ENCODE measurements around the gene QPCTL. TPM values are rescaled to one million over a fixed set of nuclear protein-coding genes. Genes with fewer than 3 reads are reported as not detected.
A peak's percentile ranks its signal among the peaks of the same experiment; 100 is the strongest.

QPCTL gene
- 9.8 and 10.6 TPM in 2 replicates for total RNA-seq (2014; rRNA removed; shearing (Covaris generic))

- Histone ChIP-seq H3K36me3 (peaks cover 9% of the 10 kb centered on the region; the same call in 1 of the 2 replicates), H3K4me1 (no peaks in the 10 kb centered on the region), H3K9me3 (replicated peaks) (no peaks in the 10 kb centered on the region), H3K27me3 (no peaks in the 10 kb centered on the region), H3K4me3 (peak within 1 kb of the TSS; percentile 77), H3K27ac (peak within 1 kb of the TSS; percentile 67)
- DNase-seq = peak; percentile 99
Measured at GRCh38 chr19:45692187-45693105, at the start of gene QPCTL. TSS of gene QPCTL (plus strand) at chr19:45692666. CDS start at chr19:45692704, 38 bp downstream.

DNA sequence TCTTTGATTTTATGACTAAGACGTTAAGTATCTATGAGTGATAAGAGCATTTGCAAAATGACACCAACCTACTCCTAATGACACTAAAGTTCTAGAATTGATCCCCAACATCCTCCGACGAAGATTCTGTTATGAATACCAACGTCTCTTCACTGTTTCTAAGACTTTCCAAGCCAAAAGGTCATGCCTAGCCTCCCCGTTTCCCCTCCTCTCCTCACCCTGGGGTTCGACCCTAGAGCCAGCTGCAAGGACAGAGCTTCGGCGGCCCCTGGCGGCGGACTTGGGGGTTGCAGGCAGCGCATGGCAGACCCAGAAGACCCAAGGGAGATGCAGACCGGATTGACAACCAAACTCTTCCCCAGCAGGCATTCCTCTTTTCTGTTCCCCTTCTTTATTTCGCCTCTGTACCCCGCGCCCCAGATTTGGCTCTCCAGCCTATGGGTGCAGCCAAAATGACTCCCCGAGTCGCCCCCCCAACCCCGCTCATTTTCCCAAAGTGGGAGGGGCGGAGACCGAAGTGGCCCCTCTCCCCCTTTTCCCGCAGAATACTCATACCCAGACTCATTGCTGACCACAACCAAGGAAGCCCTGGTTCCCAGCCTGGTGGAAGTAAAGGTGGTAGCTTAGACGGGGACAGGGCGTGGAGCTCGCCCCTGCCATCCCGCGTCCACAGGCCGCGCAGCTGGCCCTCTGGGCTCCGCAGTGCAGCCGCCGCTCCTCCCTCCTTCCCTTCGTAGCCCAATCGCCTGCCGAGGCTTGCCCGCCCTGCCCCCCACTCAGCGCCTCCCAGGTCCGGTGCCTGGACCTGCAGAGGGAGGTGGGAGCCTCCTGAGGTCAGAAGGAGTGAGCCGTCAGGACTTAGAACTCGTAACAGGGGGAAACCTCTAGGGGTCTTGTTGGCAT lies 49.2 kb upstream of the QPCTL start:
- peak overlapping the region; percentile 14; the same call in 1 of the 2 replicates for H3K4me3 ChIP-seq
- H3K36me3 ChIP-seq = no peaks in the 10 kb centered on the region
- no peaks in the 10 kb centered on the region for H3K9me3 ChIP-seq (replicated peaks)
- H3K27me3 ChIP-seq = no peaks in the 10 kb centered on the region
- H3K4me1 ChIP-seq = peaks cover 10% of the 10 kb centered on the region; the same call in 1 of the 2 replicates
- H3K27ac ChIP-seq = no peak overlapping the region
- DNase-seq = peak; percentile 87 to 90

GRCh38 chr19:45643927-45644771 lies 48.3 kb upstream of the QPCTL start:
- no peak for DNase-seq
- H3K9me3 ChIP-seq (replicated peaks) = no peaks in the 10 kb centered on the region
- H3K27me3 ChIP-seq = no peaks in the 10 kb centered on the region
- H3K27ac ChIP-seq = no peak overlapping the region
- H3K4me3 ChIP-seq = no peak overlapping the region
- H3K4me1 ChIP-seq = peaks cover 10% of the 10 kb centered on the region; the same call in 1 of the 2 replicates
- H3K36me3 ChIP-seq = no peaks in the 10 kb centered on the region

GRCh38 chr19:45645068-45645630 lies 47.3 kb upstream of the QPCTL start:
- peaks cover 10% of the 10 kb centered on the region; the same call in 1 of the 2 replicates for H3K4me1 ChIP-seq
- no peaks in the 10 kb centered on the region for H3K27me3 ChIP-seq
- no peak overlapping the region for H3K27ac ChIP-seq
- H3K36me3 ChIP-seq = no peaks in the 10 kb centered on the region
- DNase-seq = no peak
- H3K9me3 ChIP-seq (replicated peaks) = no peaks in the 10 kb centered on the region
- H3K4me3 ChIP-seq = peak overlapping the region; percentile 44

DNA sequence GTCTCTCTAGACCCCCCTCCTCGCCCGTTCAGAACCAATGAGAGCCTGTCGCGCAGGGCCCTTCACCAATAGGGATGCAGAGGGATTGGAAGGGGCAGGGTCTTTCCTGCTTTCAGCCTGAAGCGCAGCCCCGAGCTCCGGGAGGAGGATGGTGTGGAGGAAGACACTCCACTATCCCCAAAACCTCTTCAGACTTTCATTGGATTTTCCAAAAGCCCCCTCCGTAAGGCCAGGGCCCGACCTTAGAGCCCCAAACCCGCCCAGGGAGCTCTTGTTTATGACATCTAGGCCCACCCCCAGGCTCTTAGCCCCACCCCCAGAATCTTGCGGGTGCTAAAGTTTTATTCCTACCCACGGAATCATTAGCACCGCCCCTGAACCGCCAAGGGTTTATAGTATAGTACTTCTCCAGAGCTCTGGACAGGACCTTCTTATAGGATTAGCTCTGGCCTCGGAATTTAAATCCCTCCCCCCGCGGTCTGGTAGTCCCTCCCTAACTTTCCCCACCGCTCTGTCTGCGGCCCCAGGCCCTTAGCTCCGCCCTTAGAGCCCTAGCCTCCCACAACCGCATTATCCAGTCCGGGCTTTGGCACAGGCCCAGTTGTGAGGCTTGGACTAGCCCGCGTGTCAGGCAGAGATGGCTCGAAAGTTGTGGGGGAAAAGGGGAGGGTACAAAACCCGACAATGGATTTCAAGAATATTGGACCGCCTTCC lies 46.7 kb upstream of the QPCTL start:
- DNase-seq = peak; percentile 92 to 96
- H3K9me3 ChIP-seq (replicated peaks) = no peaks in the 10 kb centered on the region
- no peak overlapping the region for H3K27ac ChIP-seq
- H3K4me3 ChIP-seq = peak overlapping the region; percentile 44
- no peaks in the 10 kb centered on the region for H3K36me3 ChIP-seq
- H3K27me3 ChIP-seq = no peaks in the 10 kb centered on the region
- H3K4me1 ChIP-seq = peaks cover 10% of the 10 kb centered on the region; the same call in 1 of the 2 replicates

DNA sequence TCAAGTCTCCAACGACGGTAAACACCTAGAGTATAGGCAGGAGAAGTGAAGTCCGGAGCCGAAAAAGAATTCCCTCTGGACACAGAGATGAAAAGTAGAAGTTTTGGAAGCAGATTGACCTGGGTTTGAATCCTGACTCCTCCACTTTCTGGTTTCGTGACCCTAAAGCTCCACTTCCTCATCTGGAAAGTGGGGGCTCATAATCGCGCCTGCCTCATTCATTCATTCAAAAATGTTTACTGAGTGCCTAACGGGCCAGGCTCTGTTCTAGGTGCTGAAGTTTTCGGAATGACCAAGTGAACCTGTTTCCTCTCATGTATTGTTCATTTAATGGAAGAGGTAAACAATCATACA lies 46.1 kb upstream of the QPCTL start:
- no peaks in the 10 kb centered on the region for H3K27me3 ChIP-seq
- H3K9me3 ChIP-seq (replicated peaks) = no peaks in the 10 kb centered on the region
- peak overlapping the region; percentile 44 for H3K4me3 ChIP-seq
- H3K4me1 ChIP-seq = peaks cover 10% of the 10 kb centered on the region; the same call in 1 of the 2 replicates
- H3K36me3 ChIP-seq = no peaks in the 10 kb centered on the region
- no peak overlapping the region for H3K27ac ChIP-seq
- no peak for DNase-seq

GRCh38 chr19:45650722-45651121 lies 41.7 kb upstream of the QPCTL start:
- H3K9me3 ChIP-seq (replicated peaks) = no peaks in the 10 kb centered on the region
- H3K4me3 ChIP-seq = no peak overlapping the region
- no peaks in the 10 kb centered on the region for H3K27me3 ChIP-seq
- no peaks in the 10 kb centered on the region for H3K36me3 ChIP-seq
- DNase-seq = no peak
- H3K4me1 ChIP-seq = no peaks in the 10 kb centered on the region
- H3K27ac ChIP-seq = no peak overlapping the region

- H3K36me3 ChIP-seq = no peaks in the 10 kb centered on the region
- no peak for DNase-seq
- no peaks in the 10 kb centered on the region; the same call in 1 of the 2 replicates for H3K27me3 ChIP-seq
- H3K4me3 ChIP-seq = no peak overlapping the region
- no peak overlapping the region for H3K27ac ChIP-seq
- no peaks in the 10 kb centered on the region for H3K9me3 ChIP-seq (replicated peaks)
- no peaks in the 10 kb centered on the region for H3K4me1 ChIP-seq
Measured at GRCh38 chr19:45653634-45654033, 38.8 kb upstream of the QPCTL start.

GRCh38 chr19:45655073-45655472 lies 37.4 kb upstream of the QPCTL start:
- no peak for DNase-seq
- no peak overlapping the region for H3K27ac ChIP-seq
- no peaks in the 10 kb centered on the region for H3K4me1 ChIP-seq

DNA sequence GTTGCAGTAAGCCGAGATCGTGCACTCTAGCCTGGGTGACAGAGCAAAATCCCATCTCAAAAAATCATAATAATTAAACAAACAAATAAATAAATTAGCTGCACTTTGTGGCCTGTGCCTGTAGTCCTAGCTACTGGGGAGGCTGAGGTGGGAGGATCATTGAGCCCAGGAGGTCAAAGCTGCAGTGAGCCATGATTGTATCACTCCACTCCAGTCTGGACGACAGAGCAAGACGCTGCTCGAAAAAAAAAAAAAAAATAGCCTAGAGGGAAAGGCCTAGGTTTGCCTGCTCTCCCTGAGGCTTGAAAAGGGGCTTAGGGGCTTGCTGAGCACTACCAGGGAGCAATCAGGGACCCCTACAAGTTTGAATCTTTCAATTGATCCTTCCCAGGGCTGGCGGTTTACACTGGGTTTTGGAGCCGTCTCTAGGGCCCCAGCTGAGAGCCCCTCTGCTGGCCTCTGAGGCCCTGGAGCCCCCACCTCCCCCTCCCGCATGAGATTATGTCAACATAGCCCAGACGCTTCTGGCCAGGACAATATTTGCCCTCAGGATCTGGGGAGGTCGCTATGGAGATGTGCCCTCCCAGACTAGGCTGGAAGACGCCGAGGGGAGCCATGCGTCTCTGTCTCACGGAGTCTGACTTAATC lies 34.8 kb upstream of the QPCTL start:
- no peaks in the 10 kb centered on the region for H3K36me3 ChIP-seq
- no peak for DNase-seq
- no peaks in the 10 kb centered on the region for H3K4me1 ChIP-seq
- no peak overlapping the region for H3K4me3 ChIP-seq
- no peaks in the 10 kb centered on the region; the same call in 1 of the 2 replicates for H3K27me3 ChIP-seq
- H3K27ac ChIP-seq = no peak overlapping the region
- no peaks in the 10 kb centered on the region for H3K9me3 ChIP-seq (replicated peaks)

More at GRCh38 chr19:45655073-45655472, 37.4 kb upstream of the QPCTL start:
- no peaks in the 10 kb centered on the region for H3K9me3 ChIP-seq (replicated peaks)
- H3K36me3 ChIP-seq = no peaks in the 10 kb centered on the region
- no peak overlapping the region for H3K4me3 ChIP-seq
- no peaks in the 10 kb centered on the region; the same call in 1 of the 2 replicates for H3K27me3 ChIP-seq

GRCh38 chr19:45659096-45659729 lies 33.3 kb upstream of the QPCTL start:
- Histone ChIP-seq H3K9me3 (replicated peaks) (no peaks in the 10 kb centered on the region), H3K27ac (no peak overlapping the region), H3K4me1 (no peaks in the 10 kb centered on the region), H3K4me3 (no peak overlapping the region), H3K27me3 (no peaks in the 10 kb centered on the region; the same call in 1 of the 2 replicates), H3K36me3 (no peaks in the 10 kb centered on the region)
- no peak for DNase-seq

DNA sequence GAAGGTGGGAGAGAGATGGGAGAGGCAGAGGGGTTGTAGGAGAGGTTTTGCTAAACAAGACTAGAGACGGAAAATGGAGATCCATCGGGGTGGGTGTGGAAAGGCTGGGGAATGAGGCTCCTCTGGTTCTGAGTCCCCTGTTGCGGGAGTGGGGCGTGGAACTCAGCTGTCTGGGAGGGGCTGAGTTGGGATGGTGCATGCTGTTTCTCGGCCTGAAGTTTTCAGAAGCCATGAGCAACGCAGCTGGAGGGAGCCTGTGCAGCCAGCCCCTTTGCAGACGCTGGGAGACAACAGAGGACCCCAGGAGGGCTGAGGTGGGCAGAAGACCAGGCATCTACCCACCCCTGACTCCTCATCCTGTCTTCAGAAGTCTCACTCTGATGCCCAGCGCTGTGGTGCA lies 31.8 kb upstream of the QPCTL start:
- DNase-seq = no peak
- H3K27ac ChIP-seq = no peak overlapping the region

More for the DNA sequence above, 31.8 kb upstream of the QPCTL start:
- no peaks in the 10 kb centered on the region for H3K4me1 ChIP-seq
- H3K9me3 ChIP-seq (replicated peaks) = no peaks in the 10 kb centered on the region
- no peaks in the 10 kb centered on the region for H3K36me3 ChIP-seq
- no peaks in the 10 kb centered on the region; the same call in 1 of the 2 replicates for H3K27me3 ChIP-seq
- H3K4me3 ChIP-seq = no peak overlapping the region
